HG03060 (cell line): ENCODE results near the gene PPCDC.

Experiments used
- ATAC-seq: cut with Tn5 transposase; IDR thresholded peaks from one replicate; pipeline ENCODE4 v1.9.1; 2021; ENCODE audit warnings: low read depth, moderate number of reproducible peaks; ENCODE audit not compliant: unreplicated experiment

PPCDC gene

GRCh38 chr15:75023181-75023871, at the start of gene PPCDC:
Gene PPCDC, plus strand, starts transcription at chr15:75023590. Its CDS starts 4,729 bp downstream, at chr15:75028319.
- ATAC-seq, result peak; percentile 78

GRCh38 chr15:74976159-74976558, 47.2 kb upstream of the PPCDC start:
- no peak for ATAC-seq

- no peak for ATAC-seq
These were observed 45.8 kb upstream of the PPCDC start for GRCh38 chr15:74977599-74977998.

- ATAC-seq, result no peak
These were observed 45.3 kb upstream of the PPCDC start for GRCh38 chr15:74978077-74978476.

GRCh38 chr15:74978503-74978902, 44.9 kb upstream of the PPCDC start:
- ATAC-seq, result no peak

- ATAC-seq, result no peak
These were observed 41.2 kb upstream of the PPCDC start for GRCh38 chr15:74982183-74982582.

GRCh38 chr15:74983725-74984231, 39.6 kb upstream of the PPCDC start:
- no peak for ATAC-seq

GRCh38 chr15:74988007-74988800, 35.2 kb upstream of the PPCDC start:
- ATAC-seq, result no peak

- ATAC-seq, result no peak
These were observed 33.9 kb upstream of the PPCDC start for GRCh38 chr15:74989527-74989926.

- no peak for ATAC-seq
These were observed 30.8 kb upstream of the PPCDC start for GRCh38 chr15:74992619-74993018.

GRCh38 chr15:74994236-74994635, 29.2 kb upstream of the PPCDC start:
- no peak for ATAC-seq

- no peak for ATAC-seq
These were observed 28.7 kb upstream of the PPCDC start for GRCh38 chr15:74994685-74995084.

- ATAC-seq, result no peak
These were observed 28.1 kb upstream of the PPCDC start, which contains the start of gene SCAMP5 for GRCh38 chr15:74995182-74995778. Gene SCAMP5, plus strand, starts transcription at chr15:74995563. Its CDS starts 16,277 bp downstream, at chr15:75011840.

- ATAC-seq, result no peak
These were observed 27.3 kb upstream of the PPCDC start for GRCh38 chr15:74995779-74996765.

GRCh38 chr15:74997141-74997540, 26.2 kb upstream of the PPCDC start:
- ATAC-seq, result no peak

- no peak for ATAC-seq
These were observed 25.8 kb upstream of the PPCDC start for GRCh38 chr15:74997543-74997942.

GRCh38 chr15:75001310-75001709, 22.1 kb upstream of the PPCDC start:
- no peak for ATAC-seq

- no peak for ATAC-seq
These were observed 21.0 kb upstream of the PPCDC start for GRCh38 chr15:75002398-75002797.

GRCh38 chr15:75007216-75007615, 16.2 kb upstream of the PPCDC start:
- ATAC-seq, result no peak

GRCh38 chr15:75008221-75008625, 15.2 kb upstream of the PPCDC start:
- ATAC-seq, result no peak
